SIG-M5 (cell line): ENCODE results near the gene DOCK3.

ENCODE experiments used
- DNase-seq: peaks from one replicate; lab custom pipeline; 2025; lab: John Stamatoyannopoulos, UW

The DOCK3 gene, protein sequence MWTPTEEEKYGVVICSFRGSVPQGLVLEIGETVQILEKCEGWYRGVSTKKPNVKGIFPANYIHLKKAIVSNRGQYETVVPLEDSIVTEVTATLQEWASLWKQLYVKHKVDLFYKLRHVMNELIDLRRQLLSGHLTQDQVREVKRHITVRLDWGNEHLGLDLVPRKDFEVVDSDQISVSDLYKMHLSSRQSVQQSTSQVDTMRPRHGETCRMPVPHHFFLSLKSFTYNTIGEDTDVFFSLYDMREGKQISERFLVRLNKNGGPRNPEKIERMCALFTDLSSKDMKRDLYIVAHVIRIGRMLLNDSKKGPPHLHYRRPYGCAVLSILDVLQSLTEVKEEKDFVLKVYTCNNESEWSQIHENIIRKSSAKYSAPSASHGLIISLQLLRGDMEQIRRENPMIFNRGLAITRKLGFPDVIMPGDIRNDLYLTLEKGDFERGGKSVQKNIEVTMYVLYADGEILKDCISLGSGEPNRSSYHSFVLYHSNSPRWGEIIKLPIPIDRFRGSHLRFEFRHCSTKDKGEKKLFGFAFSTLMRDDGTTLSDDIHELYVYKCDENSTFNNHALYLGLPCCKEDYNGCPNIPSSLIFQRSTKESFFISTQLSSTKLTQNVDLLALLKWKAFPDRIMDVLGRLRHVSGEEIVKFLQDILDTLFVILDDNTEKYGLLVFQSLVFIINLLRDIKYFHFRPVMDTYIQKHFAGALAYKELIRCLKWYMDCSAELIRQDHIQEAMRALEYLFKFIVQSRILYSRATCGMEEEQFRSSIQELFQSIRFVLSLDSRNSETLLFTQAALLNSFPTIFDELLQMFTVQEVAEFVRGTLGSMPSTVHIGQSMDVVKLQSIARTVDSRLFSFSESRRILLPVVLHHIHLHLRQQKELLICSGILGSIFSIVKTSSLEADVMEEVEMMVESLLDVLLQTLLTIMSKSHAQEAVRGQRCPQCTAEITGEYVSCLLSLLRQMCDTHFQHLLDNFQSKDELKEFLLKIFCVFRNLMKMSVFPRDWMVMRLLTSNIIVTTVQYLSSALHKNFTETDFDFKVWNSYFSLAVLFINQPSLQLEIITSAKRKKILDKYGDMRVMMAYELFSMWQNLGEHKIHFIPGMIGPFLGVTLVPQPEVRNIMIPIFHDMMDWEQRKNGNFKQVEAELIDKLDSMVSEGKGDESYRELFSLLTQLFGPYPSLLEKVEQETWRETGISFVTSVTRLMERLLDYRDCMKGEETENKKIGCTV (N-terminal part only)

DNA sequence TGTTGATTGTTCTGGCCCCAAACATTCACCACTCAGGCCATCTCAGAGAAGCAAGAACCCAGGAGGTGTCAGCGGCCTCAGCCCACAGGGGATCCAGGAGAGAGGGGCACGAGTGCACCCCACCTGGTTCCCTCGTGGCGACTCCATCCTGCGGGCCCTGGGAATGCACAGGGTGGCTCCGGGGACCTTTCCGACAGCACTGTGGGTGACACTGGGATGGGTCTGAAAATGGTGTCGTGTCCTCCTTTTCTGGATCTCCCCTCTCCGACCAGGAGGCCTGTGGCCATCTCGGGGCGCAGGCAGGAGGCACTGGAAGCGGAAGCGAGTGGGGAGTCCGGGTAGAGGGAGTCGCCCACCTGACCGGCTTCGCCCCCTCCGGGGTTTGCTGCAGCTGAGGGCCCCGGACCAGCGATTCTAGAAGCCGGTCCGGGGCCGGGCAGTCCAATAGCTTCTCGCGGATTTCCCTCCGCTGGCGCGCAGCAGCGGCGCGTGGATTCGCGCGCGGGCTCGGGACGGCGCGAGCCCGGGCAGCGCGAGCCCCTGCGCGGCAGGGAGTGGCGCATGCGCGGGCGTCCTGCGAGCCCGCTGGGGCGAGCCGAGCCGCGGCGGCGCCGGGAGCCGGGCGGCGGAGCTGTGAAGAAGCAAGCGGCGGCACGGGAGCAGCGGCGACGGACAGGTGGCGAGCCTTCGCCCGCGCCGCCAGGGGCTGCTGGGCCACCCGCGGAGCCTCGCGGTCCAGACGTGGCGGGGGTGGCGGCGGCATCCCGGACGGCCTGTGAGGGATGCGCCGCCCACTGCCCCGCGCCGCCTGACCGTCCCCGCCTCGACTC is at the start of gene DOCK3:
TSS of gene DOCK3 (plus strand) at position 579 of the 830 bp plus-strand sequence. CDS start 337 bp downstream, outside the sequence.
- DNase-seq: no peak

DNA sequence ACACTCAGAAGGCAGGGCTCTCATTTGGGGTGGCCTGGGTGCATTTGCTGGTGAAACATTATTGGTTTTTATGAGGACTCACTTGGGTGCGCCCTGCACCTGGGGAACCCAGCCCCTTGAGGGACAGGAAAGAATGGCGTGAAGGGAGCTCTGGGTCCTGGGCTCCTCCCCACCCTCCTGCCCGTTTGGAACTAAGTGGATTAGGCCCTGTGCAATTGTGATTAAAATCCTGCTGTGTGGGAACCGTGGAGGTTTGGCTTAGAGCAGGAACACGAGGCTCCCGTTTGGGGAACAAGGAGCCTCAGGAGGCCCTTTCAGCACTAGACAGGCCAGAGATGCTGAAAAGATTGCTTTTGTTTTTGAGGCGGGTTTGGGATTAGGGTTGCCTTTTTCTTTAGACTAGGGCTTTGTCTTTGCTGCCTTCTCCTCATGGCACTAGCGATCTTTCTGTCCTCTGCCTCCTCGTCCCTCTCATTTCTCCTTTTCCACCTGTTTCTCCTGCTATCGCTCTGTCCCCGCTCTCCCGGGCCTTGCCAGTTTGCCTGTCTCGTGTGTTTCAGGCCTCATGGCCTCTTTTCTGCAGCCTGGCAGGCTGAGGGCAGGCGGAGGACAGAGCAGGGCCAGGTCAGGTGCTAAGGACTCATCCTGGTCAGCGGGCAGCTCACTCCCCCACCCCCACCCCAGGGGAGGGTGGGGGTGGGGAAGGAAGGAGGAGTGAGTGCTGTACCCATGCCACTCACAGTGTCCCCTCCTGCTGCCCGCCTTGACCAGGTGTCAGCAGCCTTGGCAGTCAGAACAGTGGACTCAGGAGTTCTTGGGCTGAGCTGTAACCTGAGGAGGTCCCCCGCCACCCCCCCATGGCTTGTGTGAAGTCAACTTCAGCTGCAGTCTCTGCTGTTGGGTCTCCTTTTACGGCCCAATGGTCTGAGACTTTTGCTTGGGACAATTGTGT is 49.2 kb upstream of the DOCK3 start:
- no peak for DNase-seq

DNA sequence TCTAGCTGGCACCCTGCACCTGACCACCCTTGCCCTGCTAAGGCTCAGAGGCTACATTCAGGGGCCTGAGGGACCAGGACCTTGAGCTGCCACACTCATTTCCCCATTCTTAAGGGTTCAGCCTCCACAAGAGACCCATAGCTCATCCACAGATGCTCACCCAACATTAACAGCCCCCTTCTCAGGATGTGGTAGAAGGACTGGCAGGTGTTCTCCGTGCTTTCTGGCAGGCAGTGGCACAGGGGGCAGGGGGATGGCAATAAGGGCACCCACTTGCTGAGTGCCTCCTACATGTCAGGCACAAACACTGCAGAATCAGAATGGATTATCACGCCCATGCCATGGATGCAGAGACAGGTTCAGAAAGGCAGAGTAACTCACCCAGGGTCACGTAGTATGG is 48.3 kb upstream of the DOCK3 start:
- DNase-seq: no peak

DNA sequence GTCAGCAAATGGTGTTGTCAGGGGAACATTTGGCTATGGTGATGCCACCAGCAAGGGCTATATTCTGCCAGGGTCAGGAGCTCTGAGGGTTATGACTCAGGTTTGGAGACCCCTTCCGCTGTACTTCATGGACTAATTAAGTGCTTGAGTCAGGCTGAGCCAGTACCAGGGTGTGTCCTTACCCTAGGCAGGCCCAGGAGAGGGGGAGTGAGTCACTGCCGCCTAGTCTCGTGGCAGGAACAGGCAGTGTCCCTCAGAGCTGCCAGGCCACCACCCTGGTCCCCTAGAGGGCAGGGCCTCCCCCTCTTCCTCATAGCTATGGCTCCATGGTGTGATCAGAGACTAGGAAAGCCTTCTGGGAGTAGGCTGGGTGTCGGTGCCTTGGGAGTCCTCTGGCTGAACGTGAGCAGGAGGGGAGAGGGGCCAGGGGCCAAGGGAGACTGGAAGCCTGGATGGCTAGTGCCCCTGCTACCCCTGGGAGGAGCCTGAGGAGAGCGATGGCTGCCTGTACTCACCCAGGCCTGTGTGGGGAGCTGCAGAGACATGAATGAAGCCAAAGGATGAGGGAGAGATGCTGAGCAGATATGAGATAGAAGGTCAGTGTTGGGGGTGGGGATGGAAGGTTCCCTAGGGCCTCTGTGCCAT is 47.2 kb upstream of the DOCK3 start:
- no peak for DNase-seq

DNA sequence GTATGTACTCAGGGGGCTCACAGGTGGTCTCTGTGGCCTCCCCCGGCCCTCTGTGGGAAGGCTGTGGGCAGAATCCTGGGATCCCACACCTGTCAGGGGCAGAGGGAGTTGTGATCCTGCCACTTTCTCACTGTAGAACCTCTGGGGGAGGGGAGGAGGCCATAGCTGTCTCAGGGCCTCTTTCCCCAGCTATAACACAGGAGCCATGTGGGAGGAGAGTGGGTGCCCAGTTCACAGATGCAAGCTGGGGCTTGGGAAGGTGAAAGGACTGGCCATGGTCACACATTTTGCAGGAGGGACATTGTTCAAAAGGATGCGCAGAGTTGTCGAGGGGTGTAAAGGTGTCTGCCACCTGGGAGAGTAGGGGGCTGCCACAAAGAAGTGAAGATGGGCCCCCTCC is 46.1 kb upstream of the DOCK3 start:
- no peak for DNase-seq

DNA sequence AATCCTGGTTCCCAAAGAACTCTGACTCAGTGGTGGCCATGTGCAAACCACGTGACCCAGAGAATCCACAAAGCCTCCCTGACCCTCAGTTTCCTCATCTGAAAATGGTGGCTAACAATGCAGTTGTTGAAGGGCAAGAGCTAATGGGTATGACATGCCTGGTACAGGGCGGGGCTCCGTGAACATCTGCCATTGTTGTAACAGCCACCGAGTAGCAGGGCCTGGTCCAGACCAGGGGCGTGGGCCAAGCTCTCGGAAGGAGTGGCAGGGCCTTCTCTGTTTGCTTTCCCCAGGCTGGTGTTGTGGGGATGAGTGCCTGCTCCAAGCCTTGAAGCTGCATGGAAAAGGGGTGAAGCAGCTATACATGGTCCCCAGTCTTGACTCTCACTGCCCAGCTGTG is 44.3 kb upstream of the DOCK3 start:
- no peak for DNase-seq

DNA sequence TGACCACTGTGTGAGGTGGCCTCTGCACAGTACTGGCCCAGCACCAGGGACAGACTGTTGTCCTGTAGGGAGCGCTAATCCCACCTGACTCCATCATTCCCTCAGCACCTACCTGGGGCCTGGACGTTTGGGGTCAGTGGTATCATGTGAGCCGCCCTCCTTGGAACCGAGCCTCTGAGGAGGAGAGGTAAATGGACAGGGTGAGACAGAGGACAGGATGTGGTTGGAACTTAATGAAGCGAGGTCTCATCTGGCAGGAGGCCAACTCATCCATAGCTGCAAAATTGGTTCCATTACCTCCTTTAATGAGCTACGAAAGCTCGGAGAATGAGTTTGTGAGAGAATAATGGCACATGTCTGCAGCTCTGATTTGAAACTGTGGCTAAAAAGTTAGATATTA is 43.9 kb upstream of the DOCK3 start:
- DNase-seq: no peak

DNA sequence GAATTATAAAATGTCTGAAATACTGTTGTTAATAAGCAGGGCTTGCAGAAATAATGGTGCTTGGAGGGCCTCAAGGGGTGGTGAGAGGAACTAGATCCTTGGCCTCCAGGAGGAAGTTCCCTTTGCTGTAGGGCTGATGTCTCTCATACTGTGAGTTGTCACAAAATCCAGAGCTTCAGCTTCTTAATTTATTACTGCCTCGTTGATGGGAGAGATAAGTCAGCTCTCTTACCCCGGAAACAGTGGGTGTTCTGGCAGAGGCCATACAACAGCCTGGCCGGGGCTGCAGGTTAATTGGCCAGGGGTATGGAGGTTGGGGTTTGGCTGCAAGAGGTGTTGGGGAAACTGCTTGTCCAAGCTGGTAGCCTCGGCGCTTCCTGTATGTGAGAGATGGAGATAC is 42.3 kb upstream of the DOCK3 start:
- DNase-seq: peak; percentile 20

DNA sequence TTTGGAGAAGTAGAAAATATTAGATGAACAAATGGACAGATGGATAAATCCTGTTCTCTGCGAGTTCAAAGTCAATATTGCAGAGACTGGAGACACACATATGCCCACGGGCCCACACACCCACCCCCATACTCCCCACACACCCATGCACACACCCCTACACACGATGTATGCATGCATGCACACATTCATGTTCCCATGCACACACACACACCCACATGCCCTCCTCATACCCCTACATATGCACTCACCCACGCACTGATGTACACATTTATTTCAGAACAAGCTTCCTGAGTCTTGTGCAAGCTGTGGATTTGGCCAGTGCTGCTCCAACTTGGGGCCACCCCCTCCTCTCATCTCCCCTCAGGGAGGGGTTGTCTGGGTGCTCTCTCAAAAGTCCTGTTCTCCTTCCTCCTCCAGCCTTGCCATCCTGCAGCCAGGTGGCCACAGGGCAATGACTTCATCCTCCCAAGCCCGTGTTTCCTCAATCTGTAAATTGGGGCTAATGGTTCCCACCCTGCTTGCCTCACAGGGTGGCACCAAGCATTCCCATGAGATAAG is 41.4 kb upstream of the DOCK3 start:
- DNase-seq: no peak

DNA sequence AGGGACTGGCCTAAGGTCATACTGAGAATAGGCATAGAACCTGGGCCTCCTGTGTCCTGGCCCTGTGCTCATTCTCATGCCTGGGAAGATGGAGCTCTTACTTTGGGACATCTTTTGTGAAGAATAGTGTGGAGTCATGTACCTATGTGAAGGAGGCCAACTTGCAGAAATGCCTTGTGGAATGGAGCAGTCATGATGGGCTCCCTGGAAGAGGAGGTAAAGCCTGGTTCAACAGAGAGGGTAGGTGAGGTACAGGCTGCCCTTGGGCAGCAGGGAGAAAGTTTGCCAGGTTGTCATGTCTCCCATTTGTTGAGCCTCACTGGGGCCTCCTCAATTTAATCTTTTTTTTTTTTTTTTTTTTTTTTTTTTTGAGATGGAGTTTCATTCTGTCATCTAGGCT is 39.7 kb upstream of the DOCK3 start:
- no peak for DNase-seq

DNA sequence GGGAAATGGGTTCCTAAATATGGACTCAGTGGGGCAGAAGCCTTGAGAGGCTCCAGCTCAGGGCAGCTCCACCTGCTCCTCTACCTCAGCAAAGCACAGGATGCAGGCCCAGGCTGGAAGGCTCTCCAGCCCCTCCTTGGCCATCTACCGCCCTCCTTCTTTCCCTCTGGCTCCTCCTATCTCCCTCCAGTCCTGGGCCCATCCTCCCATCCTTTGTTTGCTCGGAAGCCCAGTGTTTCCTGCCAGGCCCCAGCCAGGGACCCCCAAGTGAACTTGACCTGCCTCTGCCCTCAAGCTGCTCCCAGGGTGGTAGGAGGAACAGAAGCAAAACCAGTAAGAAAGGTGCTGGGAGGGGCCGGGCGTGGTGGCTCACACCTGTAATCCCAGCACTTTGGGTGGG is 37.7 kb upstream of the DOCK3 start:
- DNase-seq: no peak

DNA sequence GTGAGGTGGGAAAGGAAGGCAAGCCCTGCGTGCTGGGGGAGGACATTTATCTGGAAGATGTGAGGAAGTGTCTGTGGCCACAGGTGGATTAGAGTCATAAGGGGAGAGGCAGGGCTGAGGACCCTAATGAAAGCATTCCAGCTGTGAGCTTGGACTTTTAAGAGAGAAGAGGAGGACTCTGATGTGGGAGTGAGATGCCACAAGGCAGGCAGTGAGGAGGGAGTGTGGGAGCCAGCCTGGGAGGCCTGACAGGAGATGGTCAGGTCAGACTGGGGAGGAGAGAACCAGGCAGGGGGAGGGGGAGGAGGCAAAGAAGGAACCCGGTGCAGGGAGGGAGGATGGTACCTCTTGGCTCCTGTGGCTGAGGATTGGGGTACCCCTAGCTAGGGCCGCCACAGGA is 36.8 kb upstream of the DOCK3 start:
- no peak for DNase-seq

DNA sequence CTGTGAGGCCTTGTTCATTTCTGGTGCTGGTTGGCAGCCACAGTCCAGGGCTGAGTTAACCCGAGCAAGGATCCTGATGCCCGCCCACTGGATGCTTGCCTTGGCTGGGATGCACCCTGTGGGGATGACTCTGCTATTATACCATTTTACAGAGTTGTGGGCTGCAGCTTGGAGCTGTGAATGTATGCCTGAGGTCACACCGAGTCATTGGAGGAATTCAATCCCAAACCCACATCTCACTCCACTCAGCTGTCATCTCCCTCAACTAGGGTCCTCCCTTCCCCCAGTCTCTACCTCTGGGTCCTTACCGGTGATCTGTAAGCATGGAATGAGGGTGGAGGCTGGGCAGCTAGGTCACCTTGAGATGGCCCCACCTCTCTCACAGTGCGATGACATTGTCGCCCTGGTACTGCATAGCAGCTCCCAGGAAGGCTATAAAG is 35.7 kb upstream of the DOCK3 start:
- DNase-seq: no peak

DNA sequence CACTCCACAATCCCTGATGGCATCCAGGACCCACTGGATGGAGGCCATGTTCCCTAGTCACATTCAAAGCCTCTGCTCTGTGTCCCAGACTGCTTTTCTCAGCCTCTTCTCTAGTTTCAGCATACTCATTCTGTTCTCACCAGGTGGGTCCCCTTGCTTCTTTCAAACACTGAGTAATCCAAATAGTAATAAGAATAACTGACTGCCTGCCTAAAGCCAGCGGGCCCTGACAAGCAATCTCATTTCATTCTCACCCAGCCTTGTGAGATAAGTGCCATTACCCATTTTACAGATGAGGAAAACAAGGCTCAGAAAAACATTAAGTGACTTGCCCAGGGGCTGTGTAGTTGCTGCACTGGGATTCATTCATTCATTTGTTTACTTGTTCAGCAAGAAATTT is 32.3 kb upstream of the DOCK3 start:
- DNase-seq: no peak

DNA sequence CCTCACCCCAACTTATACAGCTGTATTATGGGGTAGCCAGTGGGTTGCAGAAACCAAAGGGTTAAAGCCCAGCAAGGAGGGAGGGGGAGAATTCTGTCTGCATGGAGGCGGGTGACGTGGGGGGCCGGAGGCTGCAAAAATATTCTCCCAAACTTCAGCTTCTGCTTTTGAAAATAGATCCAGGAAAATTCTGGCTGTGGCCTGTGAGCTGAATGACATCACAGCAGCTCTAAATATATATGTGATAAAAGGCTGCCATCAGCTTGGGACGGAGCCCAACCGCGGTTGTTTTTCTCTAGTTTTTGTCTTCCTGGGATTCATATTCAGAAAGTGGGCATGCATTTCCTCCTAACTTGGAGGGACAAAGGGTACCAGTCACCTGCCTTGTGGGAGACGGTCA is 30.2 kb upstream of the DOCK3 start:
- no peak for DNase-seq

DNA sequence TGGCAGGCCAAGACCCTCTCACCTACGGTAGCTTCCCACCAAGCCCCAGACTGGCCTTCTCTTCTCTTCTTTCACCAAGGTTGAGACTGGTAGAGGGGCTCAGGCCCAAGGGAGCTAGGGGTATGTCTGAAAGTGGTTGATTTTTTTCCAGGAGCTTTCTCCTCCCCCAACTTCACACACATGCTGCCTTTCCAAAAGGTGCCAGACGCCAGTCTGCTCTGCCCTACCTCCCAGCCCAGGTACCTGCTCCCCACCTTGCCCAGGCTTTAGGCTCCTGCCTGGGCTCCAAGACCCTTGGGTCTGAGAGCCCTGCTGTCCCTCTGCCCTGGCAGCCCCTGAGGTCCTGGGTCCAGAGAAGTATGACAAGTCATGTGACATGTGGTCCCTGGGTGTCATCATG is 29.3 kb upstream of the DOCK3 start:
- DNase-seq: no peak

DNA sequence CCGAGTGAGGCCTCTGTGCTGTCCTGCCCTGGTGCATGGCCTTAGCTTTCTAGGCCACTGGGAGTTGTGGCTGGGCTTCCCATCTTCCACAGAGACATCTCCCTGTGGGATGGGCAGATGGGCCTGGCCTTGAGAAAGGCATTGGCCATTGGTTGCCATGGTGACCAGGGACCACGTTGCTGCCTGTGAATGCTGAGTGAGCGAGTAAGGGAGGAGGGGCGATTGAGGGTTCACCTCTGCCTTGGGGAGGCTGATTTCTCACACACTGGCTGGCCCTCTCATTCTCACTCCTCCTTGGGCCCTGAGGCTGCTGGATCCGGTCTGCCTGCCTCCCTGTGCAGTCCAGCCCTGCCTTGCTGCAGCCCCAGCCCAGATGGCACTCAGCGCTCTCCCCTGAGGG is 26.4 kb upstream of the DOCK3 start:
- no peak for DNase-seq

DNA sequence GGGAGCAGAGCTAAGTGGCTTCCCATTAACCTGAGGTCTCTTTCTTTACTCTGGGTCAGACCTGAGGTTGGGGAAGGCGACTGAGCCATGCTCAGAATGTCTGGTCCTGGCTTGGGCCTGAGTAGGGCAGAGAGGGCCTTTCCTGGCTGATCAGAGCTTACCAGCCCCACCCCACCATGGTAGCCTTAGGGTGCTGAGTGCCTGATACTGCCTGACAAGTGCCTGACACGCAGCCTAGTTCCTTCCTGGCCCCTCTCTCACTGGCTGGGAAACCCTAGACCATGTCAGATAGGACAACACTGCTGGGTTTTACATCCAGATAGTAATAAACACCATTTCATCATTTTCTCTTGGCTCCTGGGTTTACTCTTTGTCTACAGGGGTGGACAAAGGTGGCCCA is 25.8 kb upstream of the DOCK3 start:
- no peak for DNase-seq

DNA sequence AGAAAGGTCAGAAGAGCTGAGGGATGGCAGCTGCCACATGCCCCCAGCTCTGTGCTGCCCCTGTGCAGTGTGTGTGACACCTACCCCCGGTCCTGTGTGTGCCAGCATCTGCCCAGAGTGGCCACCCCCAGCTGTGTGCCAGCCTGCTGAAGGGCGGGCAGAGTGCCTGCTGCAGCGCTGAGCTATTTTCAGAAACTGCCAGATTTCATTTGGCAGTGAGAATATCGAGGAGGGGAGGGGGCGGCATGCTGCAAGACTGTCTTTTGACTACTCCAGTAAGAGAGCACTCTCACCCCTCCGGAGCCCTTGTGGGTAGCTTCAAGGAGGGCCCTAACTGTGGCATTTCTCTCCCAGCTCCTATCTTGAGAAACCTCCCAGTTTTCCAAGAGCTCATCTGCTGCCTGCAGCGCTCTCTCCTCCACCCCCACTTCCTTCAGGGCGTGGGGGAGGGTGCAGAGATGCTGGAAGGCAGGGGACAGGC is 25.2 kb upstream of the DOCK3 start:
- DNase-seq: no peak
